PFSK-1 (cell line): ENCODE results near the gene NXPH4.

Experiments used
- POLR2AphosphoS5 ChIP-seq: IDR thresholded peaks from 2 replicates; pipeline ENCODE4 v1.6.1; 2012; ENCODE audit warnings: low read depth, mild to moderate bottlenecking, control low read depth, low read length, moderate library complexity
- TAF1 ChIP-seq: IDR thresholded peaks from 2 replicates; pipeline ENCODE4 v1.6.1; 2012; ENCODE audit warnings: low read length, control low read depth, borderline replicate concordance; ENCODE audit not compliant: insufficient read depth

DNA sequence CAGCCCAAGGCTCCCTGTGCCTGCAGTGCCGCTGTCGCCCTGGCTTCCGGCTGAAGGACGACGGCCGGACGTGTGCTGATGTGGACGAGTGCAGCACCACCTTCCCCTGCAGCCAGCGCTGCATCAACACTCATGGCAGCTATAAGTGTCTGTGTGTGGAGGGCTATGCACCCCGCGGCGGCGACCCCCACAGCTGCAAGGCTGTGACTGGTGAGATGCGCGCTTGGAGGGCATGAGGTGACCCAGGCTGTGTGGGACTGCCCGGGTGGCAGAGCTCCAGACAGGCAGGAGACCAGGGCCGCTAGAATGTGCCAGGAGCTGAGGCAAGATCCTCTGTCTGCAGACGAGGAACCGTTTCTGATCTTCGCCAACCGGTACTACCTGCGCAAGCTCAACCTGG lies 19.6 kb upstream of the NXPH4 start:
- TF ChIP-seq TAF1 (no peak), POLR2AphosphoS5 (no peak)
